Heart right ventricle (tissue), 16 donors: ENCODE results near the gene RAPGEF5. TPM values are rescaled to one million over a fixed set of nuclear protein-coding genes. Genes with fewer than 3 reads are reported as not detected.

Experiments
- ATAC-seq, 8 donors: fragments of 200-7000 bp; cut with Tn5 transposase; one replicate each; pipeline ENCODE4 v1.9.1; 2020; ENCODE audit warnings: mild to moderate bottlenecking in 8 of 8, moderate library complexity in 8 of 8, moderate number of reproducible peaks in 1 of 8
- DNase-seq, 2 donors: peaks; one replicate each; pipeline ENCODE4 v3.0.0-alpha.2; 2020
- H3K27ac ChIP-seq, 10 donors: fragments of 200-600 bp; sonication (generic) in 2 of 10; one replicate each; pipeline versions ENCODE4 v1.5.0 to v1.8.0; 2020 to 2022; ENCODE audit warnings: mild to moderate bottlenecking in 3 of 10
- H3K27me3 ChIP-seq, 7 donors: fragments of 200-600 bp; one replicate each; pipeline ENCODE4 v1.8.0; 2021 to 2022; ENCODE audit warnings: mild to moderate bottlenecking in 2 of 7
- H3K36me3 ChIP-seq, 9 donors: fragments of 200-600 bp; sonication (generic) in 1 of 9; one replicate each; pipeline versions ENCODE4 v1.5.0 to v1.8.0; 2020 to 2022; ENCODE audit warnings: mild to moderate bottlenecking in 2 of 9
- H3K4me1 ChIP-seq, 9 donors: fragments of 200-600 bp; sonication (generic) in 1 of 9; one replicate each; pipeline versions ENCODE4 v1.5.0 to v1.8.0; 2020 to 2022; ENCODE audit warnings: mild to moderate bottlenecking in 4 of 9
- H3K4me3 ChIP-seq, 10 donors: fragments of 200-600 bp; sonication (generic) in 2 of 10; one replicate each; pipeline versions ENCODE4 v1.5.0 to v1.8.0; 2020 to 2022; ENCODE audit warnings: mild to moderate bottlenecking in 7 of 10, moderate library complexity in 2 of 10
- H3K9me3 ChIP-seq, 11 donors: fragments of 200-600 bp in 10 of 11; sonication (generic) in 2 of 11; one replicate each; pipeline versions ENCODE4 v1.5.0 to v1.8.0; 2013 to 2022; ENCODE audit warnings: mild to moderate bottlenecking in 2 of 11, control low read depth in 1 of 11, moderate library complexity in 1 of 11
- WGBS, 2 donors: extraction: QIAGEN DNeasy Blood & Tissue Kit; methylation state at CpG; one replicate each; pipeline ENCODE4 v1.1.7; 2013; ENCODE audit warnings: inconsistent platforms in 1 of 2; 5-methylcytosine and 5-hydroxymethylcytosine counted together
- intact Hi-C, 10 donors: fragments of 100-400 bp; cut with DNase I; formaldehyde crosslinking; loops; one replicate each; pipeline versions ENCODE4 v1.11.1 to v1.14.2; 2022
- polyA plus RNA-seq, 2 donors: library from polyadenylated mRNA; stranded (reverse); fragments of 200-250 nt; gene quantifications; one replicate each; pipeline ENCODE4 v1.2.3, GENCODE V29; 2013
- total RNA-seq, 10 donors: library from RNA; stranded (reverse); fragmentation: NEBNext Ultra II Directional in 3 of 10; extraction: Animal tissue kit (Norgen Biotek cat#: 25700) in 3 of 10; gene quantifications; one replicate each; pipeline versions ENCODE4 v1.2.1 to v1.2.4, GENCODE V29; 2021 to 2023
- TF ChIP-seq, protein P1 (sequence below), 9 donors: fragments of 200-600 bp; sonication (generic) in 2 of 9; IDR thresholded peaks; one replicate each; pipeline versions ENCODE4 v1.5.0 to v1.8.0; 2021 to 2022; ENCODE audit warnings: antibody characterized with exemption in 9 of 9, mild to moderate bottlenecking in 5 of 9, moderate library complexity in 1 of 9
- donor health status: Arrhythmogenic right ventricular cardiomyopathy.
- donor health status: ischemic (EF 13 %, LVEDD 7.1; RV severe dilation, severe dysfunction).
- donor health status: healthy with polysubstance abuse.
- donor health status: DM: no; HTN: yes; CAD: no.
- donor health status: DM: no; HTN: no; CAD: no.
- donor health status: ischemic (EF 25% LVEDD 6.9; RV normal size, moderate dysfunction).
- donor health status: ischemic (EF 25% LVEDD 5.7; RV mildly dilated, moderate dysfunction).
- donor health status: healthy.
- donor health status: DM: yes; HTN: yes; CAD: no.
- donor health status: Ischemic cardiomyopathy.
- donor health status: ischemic (EF 35%, LVEDD 5.7; RV mildly dilated, moderate dysfunction).
- donor health status: nonischemic (EF 11% LVEDD 7.7; RV severe dilation, severe dysfunction).
- donor health status: DM: yes; HTN: yes; CAD: no.
- donor health status: PGD.
- donor health status: ischemic (EF 29% LVEDD 5.4; RV normal size, mild dysfunction).
- donor health status: nonischemic (EF 23%, LVEDD 6.1; RV moderate dilation, normal function).

Gene RAPGEF5
- total and polyA plus RNA-seq, 12 donors: 4.3 to 33.3 (median 14.3) TPM

DNA sequence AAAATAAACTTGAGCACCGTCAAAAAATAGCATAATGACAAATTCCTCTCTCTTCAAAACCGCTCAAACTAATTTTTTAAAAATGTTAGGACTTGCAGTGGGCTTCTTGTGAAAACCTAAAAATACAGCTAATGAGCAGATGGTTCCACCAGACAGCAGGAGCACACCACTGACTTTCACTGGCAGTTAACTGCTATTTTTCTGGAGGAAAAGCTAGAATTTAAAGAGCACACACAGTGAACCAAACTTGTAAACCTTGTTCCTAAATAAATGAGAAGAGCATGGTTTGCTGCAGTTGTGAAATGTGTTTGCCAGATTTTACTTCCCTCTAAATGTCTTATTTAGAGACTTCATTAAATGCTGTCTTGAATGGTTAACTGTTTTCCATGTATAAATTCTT lies 143.9 kb downstream of the RAPGEF5 start:
- 59 to 72% methylated on average over 2 of the region's 2 CpGs for WGBS, 2 donors
- peaks cover 0 to 8% (median 0%) of the 10 kb centered on the region in 9 donors for H3K36me3 ChIP-seq
- no peak for ATAC-seq
- H3K4me3 ChIP-seq: peak overlapping the region in 1 of 10 donors; percentile 12
- intact Hi-C loops: loop anchor here in 1 of 10 donors (10.0 kb wide), 1 partner anchor 162 kb away; no protein-coding TSS in a partner anchor
- no peak for DNase-seq
- TF ChIP-seq, protein P1, sequence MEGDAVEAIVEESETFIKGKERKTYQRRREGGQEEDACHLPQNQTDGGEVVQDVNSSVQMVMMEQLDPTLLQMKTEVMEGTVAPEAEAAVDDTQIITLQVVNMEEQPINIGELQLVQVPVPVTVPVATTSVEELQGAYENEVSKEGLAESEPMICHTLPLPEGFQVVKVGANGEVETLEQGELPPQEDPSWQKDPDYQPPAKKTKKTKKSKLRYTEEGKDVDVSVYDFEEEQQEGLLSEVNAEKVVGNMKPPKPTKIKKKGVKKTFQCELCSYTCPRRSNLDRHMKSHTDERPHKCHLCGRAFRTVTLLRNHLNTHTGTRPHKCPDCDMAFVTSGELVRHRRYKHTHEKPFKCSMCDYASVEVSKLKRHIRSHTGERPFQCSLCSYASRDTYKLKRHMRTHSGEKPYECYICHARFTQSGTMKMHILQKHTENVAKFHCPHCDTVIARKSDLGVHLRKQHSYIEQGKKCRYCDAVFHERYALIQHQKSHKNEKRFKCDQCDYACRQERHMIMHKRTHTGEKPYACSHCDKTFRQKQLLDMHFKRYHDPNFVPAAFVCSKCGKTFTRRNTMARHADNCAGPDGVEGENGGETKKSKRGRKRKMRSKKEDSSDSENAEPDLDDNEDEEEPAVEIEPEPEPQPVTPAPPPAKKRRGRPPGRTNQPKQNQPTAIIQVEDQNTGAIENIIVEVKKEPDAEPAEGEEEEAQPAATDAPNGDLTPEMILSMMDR (IDR thresholded peaks at IDR 0.05): no peak
- no peaks in the 10 kb centered on the region for H3K9me3 ChIP-seq
- peaks cover 13 to 93% (median 60%) of the 10 kb centered on the region in 9 donors for H3K4me1 ChIP-seq
- H3K27me3 ChIP-seq: no peaks in the 10 kb centered on the region
- H3K27ac ChIP-seq: peak overlapping the region in 9 of 10 donors; percentile 20 to 89 (median 84)

GRCh38 chr7:22210967-22211366 lies 146.0 kb downstream of the RAPGEF5 start:
- H3K27ac ChIP-seq: peak overlapping the region in 6 of 10 donors; percentile 1 to 89 (median 29)
- WGBS, 2 donors: 72 to 75% methylated on average over 2 of the region's 2 CpGs
- H3K9me3 ChIP-seq: no peaks in the 10 kb centered on the region
- no peaks in the 10 kb centered on the region for H3K27me3 ChIP-seq
- intact Hi-C loops: loop anchor here in 1 of 10 donors (10.0 kb wide), 1 partner anchor 164 kb away; no protein-coding TSS in a partner anchor
- ATAC-seq (no peak), DNase-seq (no peak)
- TF ChIP-seq, protein P1 (IDR thresholded peaks at IDR 0.05): no peak
- H3K4me1 ChIP-seq: peaks cover 15 to 99% (median 59%) of the 10 kb centered on the region in 9 donors
- H3K36me3 ChIP-seq: peaks cover 0 to 8% (median 0%) of the 10 kb centered on the region in 9 donors
- H3K4me3 ChIP-seq: peak overlapping the region in 1 of 10 donors; percentile 5

GRCh38 chr7:22210355-22210754 lies 146.6 kb downstream of the RAPGEF5 start:
- WGBS, 2 donors: 53 to 67% methylated on average over 2 to 3 of the region's 3 CpGs
- no peak for DNase-seq
- Histone ChIP-seq H3K27ac (peak overlapping the region in 5 of 10 donors; percentile 1 to 89 (median 15)), H3K36me3 (peaks cover 0 to 8% (median 0%) of the 10 kb centered on the region in 9 donors), H3K27me3 (no peaks in the 10 kb centered on the region), H3K4me1 (peaks cover 15 to 99% (median 61%) of the 10 kb centered on the region in 9 donors), H3K4me3 (no peak overlapping the region), H3K9me3 (no peaks in the 10 kb centered on the region)
- intact Hi-C loops: loop anchor here in 1 of 10 donors (10.0 kb wide), 1 partner anchor 164 kb away; no protein-coding TSS in a partner anchor
- ATAC-seq: no peak
- TF ChIP-seq, protein P1 (IDR thresholded peaks at IDR 0.05): no peak

- Histone ChIP-seq H3K36me3 (peaks cover 0 to 8% (median 0%) of the 10 kb centered on the region in 9 donors), H3K9me3 (no peaks in the 10 kb centered on the region), H3K27ac (peak overlapping the region in 5 of 10 donors; percentile 1 to 89 (median 24)), H3K4me3 (no peak overlapping the region), H3K4me1 (peaks cover 15 to 99% (median 68%) of the 10 kb centered on the region in 9 donors), H3K27me3 (no peaks in the 10 kb centered on the region)
- 59 to 79% methylated on average over 2 of the region's 2 CpGs for WGBS, 2 donors
- intact Hi-C loops: no loop called here
- TF ChIP-seq, protein P1 (IDR thresholded peaks at IDR 0.05): no peak
- ATAC-seq: peak in 3 of 8 donors; percentile 15 to 54 (median 52)
- DNase-seq: no peak
Observed at GRCh38 chr7:22208799-22209198, 148.2 kb downstream of the RAPGEF5 start.
